Coronary artery (tissue), 2 donors: ENCODE measurements around the gene GPD1L.
"Not testable (repeated sequence)": the region's sequence is repeated elsewhere in the genome, so short reads cannot be mapped to it uniquely, and the experiment has no call there.

Experiments
- DNase-seq: peaks from one replicate; pipeline ENCODE4 v3.0.0-alpha.2; 2017; ENCODE audit warnings: low spot score
- H3K27ac ChIP-seq, 2 donors: fragments of 200-600 bp; sonication (generic); one replicate each; pipeline ENCODE4 v1.5.1; 2016 to 2019
- H3K4me3 ChIP-seq: fragments of 200-600 bp; sonication (generic); 2 replicates; pipeline ENCODE4 v1.5.1; 2016; ENCODE audit warnings: mild to moderate bottlenecking, moderate library complexity
- TF ChIP-seq, protein P1 (sequence below): fragments of 200-600 bp; sonication (generic); IDR thresholded peaks from one replicate; pipeline ENCODE4 v1.5.1; 2019; ENCODE audit warnings: antibody characterized with exemption

GPD1L gene

DNA sequence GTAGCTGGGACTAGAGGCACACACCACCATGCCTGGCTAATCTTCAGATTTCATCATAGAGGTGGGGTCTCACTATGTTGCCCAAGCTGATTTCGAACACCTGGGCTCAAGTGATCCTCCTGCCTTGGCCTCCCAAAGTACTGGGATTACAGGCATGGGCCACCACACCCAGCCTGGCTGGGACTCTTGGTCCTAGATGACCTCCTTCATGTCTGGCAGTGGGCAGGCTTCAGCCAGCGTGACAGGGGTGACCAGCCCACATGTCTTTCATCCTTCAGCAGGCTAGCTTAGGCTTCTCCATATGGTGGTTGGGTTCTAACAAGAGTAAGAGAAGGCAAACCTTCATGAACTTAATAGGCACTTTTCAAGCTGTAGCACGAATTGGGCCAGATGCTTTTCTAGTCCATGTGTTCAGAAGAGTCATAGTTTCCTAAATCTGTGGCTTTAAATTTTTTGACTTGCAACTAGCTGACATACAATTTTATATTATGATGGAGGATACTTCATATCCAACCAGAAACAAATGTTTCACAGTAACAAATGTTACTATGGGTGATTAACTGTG is 7.6 kb downstream of the GPD1L start:
- TF ChIP-seq, protein P1, sequence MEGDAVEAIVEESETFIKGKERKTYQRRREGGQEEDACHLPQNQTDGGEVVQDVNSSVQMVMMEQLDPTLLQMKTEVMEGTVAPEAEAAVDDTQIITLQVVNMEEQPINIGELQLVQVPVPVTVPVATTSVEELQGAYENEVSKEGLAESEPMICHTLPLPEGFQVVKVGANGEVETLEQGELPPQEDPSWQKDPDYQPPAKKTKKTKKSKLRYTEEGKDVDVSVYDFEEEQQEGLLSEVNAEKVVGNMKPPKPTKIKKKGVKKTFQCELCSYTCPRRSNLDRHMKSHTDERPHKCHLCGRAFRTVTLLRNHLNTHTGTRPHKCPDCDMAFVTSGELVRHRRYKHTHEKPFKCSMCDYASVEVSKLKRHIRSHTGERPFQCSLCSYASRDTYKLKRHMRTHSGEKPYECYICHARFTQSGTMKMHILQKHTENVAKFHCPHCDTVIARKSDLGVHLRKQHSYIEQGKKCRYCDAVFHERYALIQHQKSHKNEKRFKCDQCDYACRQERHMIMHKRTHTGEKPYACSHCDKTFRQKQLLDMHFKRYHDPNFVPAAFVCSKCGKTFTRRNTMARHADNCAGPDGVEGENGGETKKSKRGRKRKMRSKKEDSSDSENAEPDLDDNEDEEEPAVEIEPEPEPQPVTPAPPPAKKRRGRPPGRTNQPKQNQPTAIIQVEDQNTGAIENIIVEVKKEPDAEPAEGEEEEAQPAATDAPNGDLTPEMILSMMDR: no peak
- peak; percentile 61 for DNase-seq
- H3K27ac ChIP-seq: no peak overlapping the region

DNA sequence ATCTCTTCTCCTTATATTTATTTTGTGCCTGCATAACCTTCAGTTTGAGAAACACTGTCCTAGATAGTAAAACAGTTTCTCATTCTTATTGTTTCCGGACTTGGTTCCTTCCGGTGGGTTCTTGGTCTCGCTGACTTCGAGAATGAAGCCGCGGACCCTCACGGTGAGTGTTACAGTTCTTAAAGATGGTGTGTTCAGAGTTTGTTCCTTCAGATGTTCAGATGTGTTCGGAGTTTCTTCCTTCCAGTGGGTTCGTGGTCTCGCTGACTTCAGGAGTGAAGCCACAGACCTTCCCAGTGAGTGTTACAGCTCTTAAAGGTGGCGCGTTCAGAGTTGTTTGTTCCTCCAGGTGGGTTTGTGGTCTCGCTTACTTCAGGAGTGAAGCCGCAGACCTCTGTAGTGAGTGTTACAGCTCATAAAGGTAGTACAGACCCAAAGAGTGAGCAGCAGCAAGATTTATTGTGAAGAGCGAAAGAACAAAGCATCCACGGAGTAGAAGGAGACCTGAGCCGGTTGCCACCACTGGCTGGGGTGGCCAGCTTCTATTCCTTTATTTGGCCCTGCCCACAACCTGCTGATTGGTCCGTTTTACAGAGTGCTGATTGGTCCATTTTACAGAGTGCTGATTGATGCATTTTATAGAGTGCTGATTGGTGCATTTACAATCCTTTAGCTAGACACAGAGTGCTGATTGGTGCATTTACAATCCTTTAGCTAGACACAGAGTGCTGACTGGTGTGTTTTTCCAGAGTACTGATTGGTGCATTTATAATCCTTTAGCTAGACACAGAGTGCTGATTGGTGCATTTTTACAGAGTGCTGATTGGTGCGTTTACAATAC is 8.3 kb downstream of the GPD1L start:
- not testable (repeated sequence) for H3K4me3 ChIP-seq, H3K27ac ChIP-seq, DNase-seq

More for the DNA sequence above, 7.6 kb downstream of the GPD1L start:
- H3K4me3 ChIP-seq: no peak overlapping the region

DNA sequence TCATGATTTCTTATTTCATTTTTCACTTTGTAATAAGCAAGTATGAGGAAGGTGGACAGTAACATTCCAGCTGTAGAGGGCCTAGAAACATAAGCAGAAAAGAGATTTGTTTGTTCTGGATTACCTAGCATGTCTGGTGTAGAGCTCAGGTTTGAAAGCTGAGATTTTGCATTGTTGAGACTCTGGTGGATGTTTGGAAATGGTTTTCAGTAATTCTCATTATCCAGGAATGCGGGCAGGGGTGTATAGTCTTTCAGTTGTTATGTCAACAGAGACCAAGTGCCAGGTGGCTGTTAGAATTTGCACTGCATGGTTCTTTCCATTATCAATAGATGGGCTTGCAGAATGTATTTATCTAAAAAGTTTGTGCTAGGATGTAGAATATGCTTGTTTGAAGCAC is 10.9 kb downstream of the GPD1L start:
- H3K27ac ChIP-seq: no peak overlapping the region
- TF ChIP-seq, protein P1: no peak
- no peak for DNase-seq
- H3K4me3 ChIP-seq: no peak overlapping the region

DNA sequence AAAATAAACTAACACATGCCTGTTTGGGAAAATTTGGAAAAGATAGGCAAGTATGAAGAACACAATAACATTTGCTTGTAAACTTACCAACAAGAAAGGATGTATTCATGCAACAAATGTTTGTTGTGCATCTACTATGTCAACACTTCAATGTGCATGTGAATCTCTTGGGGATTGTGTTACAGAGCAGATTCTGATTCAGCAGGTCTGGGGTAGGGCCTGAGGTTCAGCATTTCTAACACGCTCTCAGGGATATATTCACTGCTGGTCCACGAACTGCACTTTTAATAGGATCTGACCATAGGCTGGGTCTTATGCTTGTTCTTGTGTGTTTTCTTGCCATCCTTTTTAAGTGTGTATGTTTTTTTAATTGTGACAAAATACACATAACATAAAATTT is 11.8 kb downstream of the GPD1L start:
- TF ChIP-seq, protein P1: no peak
- no peak for DNase-seq
- no peak overlapping the region for H3K27ac ChIP-seq
- no peak overlapping the region for H3K4me3 ChIP-seq

DNA sequence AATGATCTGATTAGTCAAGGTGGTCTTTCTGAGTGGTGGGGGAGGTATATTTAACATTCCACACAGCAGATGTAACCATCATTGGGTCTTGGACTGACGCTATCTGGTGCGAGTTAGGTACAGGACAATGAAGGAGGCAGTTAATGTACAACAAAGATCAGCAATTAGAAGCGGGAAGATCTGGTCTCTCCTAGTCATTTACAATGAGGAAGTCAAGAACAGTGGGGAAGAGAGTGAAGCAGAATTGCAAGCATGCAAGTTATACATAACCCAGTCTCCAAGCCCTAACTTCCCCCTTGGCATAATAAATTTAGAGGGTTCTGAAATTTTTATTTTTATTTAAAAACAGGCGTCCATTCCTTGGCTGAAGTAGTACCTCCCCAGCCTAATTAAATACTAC is 14.1 kb downstream of the GPD1L start:
- TF ChIP-seq, protein P1: no peak
- H3K27ac ChIP-seq: no peak overlapping the region
- DNase-seq: no peak
- no peak overlapping the region for H3K4me3 ChIP-seq

DNA sequence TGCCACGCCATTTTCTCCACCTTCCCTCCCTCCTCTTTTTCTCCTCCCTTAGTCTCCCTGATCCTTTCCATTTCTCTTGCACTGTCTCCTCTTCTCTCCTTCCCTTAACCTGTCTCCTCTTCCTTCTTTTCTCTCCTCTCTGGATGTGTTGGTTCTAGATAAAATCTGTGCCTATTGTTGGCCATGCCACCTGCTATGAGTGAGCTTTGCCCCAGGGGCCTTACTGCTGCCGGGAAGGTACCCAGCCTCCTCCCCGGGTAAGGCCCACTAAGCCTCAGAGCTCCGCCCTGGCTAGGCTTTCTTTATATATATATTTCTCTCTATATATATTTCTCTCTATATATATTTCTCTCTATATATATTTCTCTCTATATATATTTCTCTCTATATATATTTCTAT is 14.7 kb downstream of the GPD1L start:
- Histone ChIP-seq H3K27ac (no peak overlapping the region), H3K4me3 (no peak overlapping the region)

DNA sequence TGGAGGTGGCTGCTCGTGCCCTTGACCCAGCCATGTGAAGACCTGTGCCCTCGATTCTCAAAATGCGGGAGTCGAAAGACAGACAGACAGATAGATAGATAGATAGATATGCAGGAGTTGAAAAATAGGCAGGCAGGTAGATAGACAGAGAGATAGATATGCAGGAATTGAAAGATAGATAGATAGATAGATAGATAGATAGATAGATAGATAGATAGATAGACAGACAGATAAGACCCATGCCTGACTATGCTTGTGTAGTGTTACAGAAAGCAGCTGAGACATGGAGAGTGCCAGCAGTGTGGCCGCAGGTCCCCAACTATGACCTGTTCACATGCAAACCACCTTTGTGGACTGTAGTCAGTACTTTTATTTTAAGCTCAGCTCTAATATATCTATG is 17.2 kb downstream of the GPD1L start:
- Histone ChIP-seq H3K4me3 (no peak overlapping the region), H3K27ac (no peak overlapping the region)
- TF ChIP-seq, protein P1: no peak
- DNase-seq: no peak

More for the DNA sequence above, 14.7 kb downstream of the GPD1L start:
- TF ChIP-seq, protein P1: no peak
- no peak for DNase-seq
